ENCODE data around the gene SV2B.

SV2B gene

DNA sequence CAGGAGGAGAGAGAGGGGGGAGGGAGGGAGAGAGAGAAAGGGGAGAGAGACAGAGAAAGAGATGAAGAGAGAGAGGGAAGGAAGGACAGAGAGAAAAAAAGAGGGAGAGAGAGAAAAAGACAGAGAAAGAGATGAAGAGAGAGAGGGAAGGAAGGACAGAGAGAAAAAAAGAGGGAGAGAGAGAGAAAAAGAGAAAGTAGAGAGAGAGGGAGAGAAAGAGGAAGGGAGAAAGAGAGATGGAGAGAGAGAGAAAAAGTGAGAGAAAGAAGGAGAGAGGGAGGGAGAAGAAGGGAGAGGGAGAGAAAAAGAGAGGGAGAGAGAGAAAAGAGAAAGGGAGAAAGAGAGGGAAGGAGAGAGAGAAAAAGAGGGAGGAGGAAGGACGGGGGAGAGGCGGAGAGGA lies 204.2 kb downstream of the SV2B start:
- TF ChIP-seq SIN3A (IDR thresholded peaks at IDR 0.05; ENCODE audit: borderline replicate concordance, insufficient read depth, low read length) (no peak), FOXP2 (optimal IDR thresholded peaks at IDR 0.05; ENCODE audit: borderline replicate concordance, extremely low read depth, extremely low read length, insufficient read depth) (no peak), POLR2AphosphoS5 (IDR thresholded peaks at IDR 0.05; ENCODE audit: low read depth, low read length) (no peak), TAF1 (IDR thresholded peaks at IDR 0.05; ENCODE audit: borderline replicate concordance, insufficient read depth, low read length) (no peak)
- TF ChIP-seq, protein P1, sequence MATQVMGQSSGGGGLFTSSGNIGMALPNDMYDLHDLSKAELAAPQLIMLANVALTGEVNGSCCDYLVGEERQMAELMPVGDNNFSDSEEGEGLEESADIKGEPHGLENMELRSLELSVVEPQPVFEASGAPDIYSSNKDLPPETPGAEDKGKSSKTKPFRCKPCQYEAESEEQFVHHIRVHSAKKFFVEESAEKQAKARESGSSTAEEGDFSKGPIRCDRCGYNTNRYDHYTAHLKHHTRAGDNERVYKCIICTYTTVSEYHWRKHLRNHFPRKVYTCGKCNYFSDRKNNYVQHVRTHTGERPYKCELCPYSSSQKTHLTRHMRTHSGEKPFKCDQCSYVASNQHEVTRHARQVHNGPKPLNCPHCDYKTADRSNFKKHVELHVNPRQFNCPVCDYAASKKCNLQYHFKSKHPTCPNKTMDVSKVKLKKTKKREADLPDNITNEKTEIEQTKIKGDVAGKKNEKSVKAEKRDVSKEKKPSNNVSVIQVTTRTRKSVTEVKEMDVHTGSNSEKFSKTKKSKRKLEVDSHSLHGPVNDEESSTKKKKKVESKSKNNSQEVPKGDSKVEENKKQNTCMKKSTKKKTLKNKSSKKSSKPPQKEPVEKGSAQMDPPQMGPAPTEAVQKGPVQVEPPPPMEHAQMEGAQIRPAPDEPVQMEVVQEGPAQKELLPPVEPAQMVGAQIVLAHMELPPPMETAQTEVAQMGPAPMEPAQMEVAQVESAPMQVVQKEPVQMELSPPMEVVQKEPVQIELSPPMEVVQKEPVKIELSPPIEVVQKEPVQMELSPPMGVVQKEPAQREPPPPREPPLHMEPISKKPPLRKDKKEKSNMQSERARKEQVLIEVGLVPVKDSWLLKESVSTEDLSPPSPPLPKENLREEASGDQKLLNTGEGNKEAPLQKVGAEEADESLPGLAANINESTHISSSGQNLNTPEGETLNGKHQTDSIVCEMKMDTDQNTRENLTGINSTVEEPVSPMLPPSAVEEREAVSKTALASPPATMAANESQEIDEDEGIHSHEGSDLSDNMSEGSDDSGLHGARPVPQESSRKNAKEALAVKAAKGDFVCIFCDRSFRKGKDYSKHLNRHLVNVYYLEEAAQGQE (IDR thresholded peaks at IDR 0.05; ENCODE audit: insufficient read depth in 1 of 2, low read depth in 2 of 2, low read length in 2 of 2) = no peak

DNA sequence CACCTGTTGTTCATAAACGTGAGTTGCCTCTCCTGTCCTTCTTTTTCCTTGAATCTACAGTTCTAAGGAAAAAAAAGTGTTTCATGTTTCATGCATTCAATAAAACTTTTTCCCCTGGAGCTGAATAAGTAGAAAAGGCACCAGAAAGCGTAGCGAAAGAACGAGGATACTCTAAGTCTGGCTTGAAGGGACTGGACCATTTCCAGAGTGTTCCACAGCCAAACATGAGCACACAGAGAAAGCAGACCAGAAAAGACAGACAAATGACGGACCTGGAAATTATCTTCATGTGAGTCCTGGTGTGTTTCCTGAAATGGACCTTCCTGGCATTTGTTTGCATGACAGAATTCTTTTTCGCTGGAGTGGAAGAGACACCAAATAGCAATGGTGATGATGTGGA lies 204.7 kb downstream of the SV2B start:
- TF ChIP-seq POLR2AphosphoS5 (IDR thresholded peaks at IDR 0.05; ENCODE audit: low read depth, low read length) (no peak), FOXP2 (optimal IDR thresholded peaks at IDR 0.05; ENCODE audit: borderline replicate concordance, extremely low read depth, extremely low read length, insufficient read depth) (no peak), TAF1 (IDR thresholded peaks at IDR 0.05; ENCODE audit: borderline replicate concordance, insufficient read depth, low read length) (no peak), SIN3A (IDR thresholded peaks at IDR 0.05; ENCODE audit: borderline replicate concordance, insufficient read depth, low read length) (no peak)
- TF ChIP-seq, protein P1 (IDR thresholded peaks at IDR 0.05; ENCODE audit: insufficient read depth in 1 of 2, low read depth in 2 of 2, low read length in 2 of 2) = no peak

DNA sequence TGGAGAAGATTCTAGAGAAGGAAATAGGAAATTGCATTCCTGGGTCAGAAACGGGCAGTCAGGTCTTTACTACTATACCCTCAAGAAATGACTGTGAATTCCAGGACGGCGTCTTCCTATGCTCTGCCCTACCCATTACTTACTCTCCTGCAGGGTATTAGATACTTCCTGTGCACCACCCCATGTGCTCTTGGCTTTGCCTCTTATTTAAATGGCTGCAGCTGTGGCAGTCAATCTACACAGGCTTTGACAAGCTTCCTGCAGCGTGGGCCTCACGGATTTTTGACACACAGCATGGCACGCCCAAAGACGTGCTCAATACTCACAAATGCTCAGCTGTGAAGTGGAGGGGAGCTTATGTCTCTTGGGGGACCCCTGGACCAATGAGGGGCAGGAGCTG lies 206.1 kb downstream of the SV2B start:
- no peak for TF ChIP-seq TAF1 (IDR thresholded peaks at IDR 0.05; ENCODE audit: borderline replicate concordance, insufficient read depth, low read length)
- no peak for TF ChIP-seq POLR2AphosphoS5 (IDR thresholded peaks at IDR 0.05; ENCODE audit: low read depth, low read length)
- TF ChIP-seq FOXP2 (optimal IDR thresholded peaks at IDR 0.05; ENCODE audit: borderline replicate concordance, extremely low read depth, extremely low read length, insufficient read depth) = no peak
- no peak for TF ChIP-seq SIN3A (IDR thresholded peaks at IDR 0.05; ENCODE audit: borderline replicate concordance, insufficient read depth, low read length)
- TF ChIP-seq, protein P1 (IDR thresholded peaks at IDR 0.05; ENCODE audit: insufficient read depth in 1 of 2, low read depth in 2 of 2, low read length in 2 of 2) = no peak

DNA sequence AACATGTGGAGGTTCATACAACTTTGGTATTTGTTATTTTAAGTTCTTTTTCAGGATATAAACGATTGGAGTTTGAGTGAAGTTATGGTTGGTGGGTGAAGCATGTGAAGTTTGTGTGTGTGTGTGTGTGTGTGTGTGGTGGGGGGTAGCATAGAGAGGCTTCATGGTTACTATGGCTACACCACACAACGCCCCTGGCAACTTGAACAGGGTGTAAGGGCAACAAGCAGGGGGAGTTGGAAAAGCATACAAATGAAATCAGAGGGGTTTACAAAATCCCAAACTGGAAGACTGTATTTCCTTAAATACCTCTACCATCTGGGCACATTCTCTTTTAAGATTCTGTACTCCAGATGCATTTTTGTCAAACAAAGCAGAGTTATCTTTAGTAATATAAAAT lies 207.5 kb downstream of the SV2B start:
- no peak for TF ChIP-seq POLR2AphosphoS5 (IDR thresholded peaks at IDR 0.05; ENCODE audit: low read depth, low read length)
- TF ChIP-seq, protein P1 (IDR thresholded peaks at IDR 0.05; ENCODE audit: insufficient read depth in 1 of 2, low read depth in 2 of 2, low read length in 2 of 2) = no peak

DNA sequence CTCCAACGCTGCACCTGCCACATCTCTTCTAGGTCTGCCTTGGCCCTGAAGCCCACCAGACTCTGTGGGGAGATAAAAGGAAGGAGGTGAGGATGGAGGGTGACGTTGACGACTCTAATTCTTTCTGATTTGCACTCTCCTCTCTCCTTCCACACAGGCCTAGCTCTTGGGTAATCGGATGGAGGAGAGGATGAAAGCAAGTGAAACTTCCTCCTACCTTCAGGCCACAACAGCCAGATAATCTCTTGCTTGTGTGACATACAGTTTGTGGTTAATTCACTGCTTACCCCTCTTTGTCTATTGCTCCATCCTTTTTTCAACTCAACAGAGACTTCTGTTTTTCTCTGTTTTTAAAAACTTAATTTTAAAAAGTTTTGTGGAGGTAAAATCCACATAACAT lies 208.1 kb downstream of the SV2B start:
- no peak for TF ChIP-seq POLR2AphosphoS5 (IDR thresholded peaks at IDR 0.05; ENCODE audit: low read depth, low read length)
- TF ChIP-seq FOXP2 (optimal IDR thresholded peaks at IDR 0.05; ENCODE audit: borderline replicate concordance, extremely low read depth, extremely low read length, insufficient read depth) = no peak
- TF ChIP-seq, protein P1 (IDR thresholded peaks at IDR 0.05; ENCODE audit: insufficient read depth in 1 of 2, low read depth in 2 of 2, low read length in 2 of 2) = no peak
- no peak for TF ChIP-seq SIN3A (IDR thresholded peaks at IDR 0.05; ENCODE audit: borderline replicate concordance, insufficient read depth, low read length)
- no peak for TF ChIP-seq TAF1 (IDR thresholded peaks at IDR 0.05; ENCODE audit: borderline replicate concordance, insufficient read depth, low read length)

All from PFSK-1 (cell line).